NCI-H2227 (cell line): Measurements from ENCODE around the gene LLGL1.

ENCODE experiments used
- DNase-seq: peaks from one replicate; lab custom pipeline; 2025; ENCODE audit not compliant: unreplicated experiment; lab: John Stamatoyannopoulos, UW

The LLGL1 gene

DNA sequence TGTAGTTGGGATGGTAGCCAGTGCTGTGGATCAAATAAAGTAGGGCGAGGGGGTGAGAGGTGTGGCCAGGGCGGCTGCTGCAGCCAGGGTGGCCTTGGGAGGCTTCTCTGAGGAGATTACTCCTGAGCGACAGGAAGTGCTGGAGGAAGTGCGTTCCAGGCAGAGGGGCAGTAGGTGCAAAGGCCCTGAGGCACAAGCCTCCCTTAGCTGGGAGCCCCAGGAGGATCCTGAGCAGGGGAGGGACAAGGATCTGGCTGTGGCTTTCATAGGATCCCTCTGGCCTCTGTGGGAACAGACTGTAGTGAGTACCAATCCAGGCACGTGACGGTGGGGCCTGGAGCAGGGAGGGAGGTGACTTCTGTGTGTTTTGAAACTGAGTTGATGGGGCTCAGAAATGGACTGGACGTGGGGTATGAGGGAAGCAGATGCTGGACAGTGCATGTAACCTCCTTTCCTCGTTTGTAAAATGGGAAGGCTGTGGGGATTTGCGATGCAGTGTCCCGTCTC, 2.8 kb downstream of the LLGL1 start:
- no peak for DNase-seq

DNA sequence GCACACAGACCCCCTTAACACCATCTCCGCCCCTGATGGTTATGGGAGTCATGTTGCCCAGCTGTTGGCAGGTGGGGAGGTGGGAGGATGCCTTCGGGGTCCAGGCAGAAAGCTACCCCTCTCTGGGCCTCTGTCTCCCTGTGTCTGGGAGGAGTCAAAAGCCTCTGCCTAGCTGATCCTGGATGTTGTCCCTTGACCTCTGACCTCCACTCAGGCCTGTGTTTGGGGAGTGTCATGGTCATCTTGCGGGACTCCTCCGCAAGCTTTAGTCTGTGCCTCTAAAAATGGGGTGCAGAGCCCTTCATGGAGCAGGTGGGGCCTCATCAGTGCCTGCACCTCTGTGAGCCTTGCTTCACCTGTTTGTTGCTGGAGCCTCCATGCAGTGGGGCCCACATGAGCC, 3.8 kb downstream of the LLGL1 start:
- no peak for DNase-seq

DNA sequence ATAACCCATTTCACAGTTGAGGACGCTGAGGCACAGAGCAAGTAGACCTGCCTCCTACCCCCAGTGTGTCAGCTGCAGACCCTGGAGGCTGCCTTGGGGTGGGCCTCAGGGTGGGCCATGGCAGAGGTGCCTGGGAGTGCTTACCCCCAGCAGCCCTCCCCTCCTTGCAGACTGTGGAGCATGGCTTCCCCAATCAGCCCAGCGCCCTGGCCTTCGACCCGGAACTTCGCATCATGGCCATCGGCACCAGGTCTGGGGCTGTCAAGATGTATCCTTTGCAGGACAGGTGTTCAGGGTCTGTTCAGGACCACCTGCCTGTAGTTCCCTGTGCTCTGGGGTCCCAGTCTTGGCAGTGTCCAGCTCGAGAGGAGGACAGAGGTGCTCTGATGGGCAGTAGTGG, 4.3 kb downstream of the LLGL1 start:
- no peak for DNase-seq

- DNase-seq = no peak
These were observed 5.1 kb downstream of the LLGL1 start for GRCh38 chr17:18230288-18231141.

DNA sequence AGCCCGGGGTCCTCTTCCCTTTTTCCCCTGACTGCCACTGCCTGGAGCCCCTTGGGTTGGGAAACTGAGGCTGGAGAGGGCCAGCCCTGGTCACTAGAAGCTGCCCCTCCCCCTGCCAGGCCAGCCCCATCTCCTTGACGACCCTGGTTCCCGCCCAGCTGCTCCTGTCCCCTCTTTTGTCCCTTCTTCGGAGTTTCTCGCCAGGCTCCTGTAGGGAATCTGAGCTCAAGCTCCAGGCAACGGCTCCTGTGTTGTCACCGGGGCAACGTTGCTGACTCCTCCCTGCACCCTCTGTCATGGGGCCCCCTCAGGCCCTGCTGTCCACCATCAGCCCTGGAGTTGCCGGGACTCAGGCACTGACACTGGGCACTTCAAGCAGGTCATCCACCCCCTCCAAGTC, 5.7 kb downstream of the LLGL1 start:
- no peak for DNase-seq

- DNase-seq = no peak
These were observed 8.5 kb downstream of the LLGL1 start for GRCh38 chr17:18233803-18234518.

DNA sequence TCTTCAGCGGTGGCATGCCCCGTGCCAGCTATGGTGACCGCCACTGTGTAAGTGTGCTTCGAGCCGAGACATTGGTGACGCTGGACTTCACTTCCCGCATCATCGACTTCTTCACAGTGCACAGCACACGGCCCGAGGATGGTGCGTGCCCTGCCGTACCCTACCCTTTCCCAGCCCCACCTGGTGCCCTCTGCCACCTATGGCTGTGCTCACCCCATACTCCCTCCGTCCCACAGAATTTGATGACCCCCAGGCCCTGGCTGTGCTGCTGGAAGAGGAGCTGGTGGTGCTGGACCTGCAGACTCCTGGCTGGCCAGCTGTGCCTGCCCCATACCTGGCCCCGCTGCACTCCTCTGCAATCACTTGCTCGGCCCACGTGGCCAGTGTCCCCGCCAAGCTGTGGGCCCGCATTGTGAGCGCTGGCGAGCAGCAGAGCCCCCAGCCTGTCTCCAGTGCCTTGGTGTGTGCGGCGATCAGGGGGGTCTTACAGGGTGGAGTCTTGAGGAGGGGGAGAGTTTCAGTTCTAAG, 9.5 kb downstream of the LLGL1 start:
- no peak for DNase-seq

- no peak for DNase-seq
These were observed 10.4 kb downstream of the LLGL1 start for GRCh38 chr17:18235743-18236256.

DNA sequence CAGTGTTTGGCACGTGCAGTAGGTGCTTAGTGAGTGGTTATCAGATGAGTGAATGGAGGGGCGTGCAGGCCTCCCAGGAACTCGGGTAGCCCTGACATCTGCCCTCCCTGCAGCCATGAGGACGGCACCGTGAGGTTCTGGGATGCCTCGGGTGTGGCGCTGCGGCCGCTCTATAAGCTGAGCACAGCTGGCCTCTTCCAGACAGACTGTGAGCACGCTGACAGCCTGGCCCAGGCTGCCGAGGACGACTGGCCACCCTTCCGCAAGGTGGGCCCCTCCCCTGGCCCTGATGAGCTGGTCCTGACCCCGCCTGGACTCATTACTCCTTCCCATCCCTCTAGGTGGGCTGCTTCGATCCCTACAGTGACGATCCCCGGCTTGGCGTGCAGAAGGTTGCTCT, 11.1 kb downstream of the LLGL1 start:
- no peak for DNase-seq

- DNase-seq = no peak
These were observed 12.0 kb downstream of the LLGL1 start for GRCh38 chr17:18237461-18237860.

DNA sequence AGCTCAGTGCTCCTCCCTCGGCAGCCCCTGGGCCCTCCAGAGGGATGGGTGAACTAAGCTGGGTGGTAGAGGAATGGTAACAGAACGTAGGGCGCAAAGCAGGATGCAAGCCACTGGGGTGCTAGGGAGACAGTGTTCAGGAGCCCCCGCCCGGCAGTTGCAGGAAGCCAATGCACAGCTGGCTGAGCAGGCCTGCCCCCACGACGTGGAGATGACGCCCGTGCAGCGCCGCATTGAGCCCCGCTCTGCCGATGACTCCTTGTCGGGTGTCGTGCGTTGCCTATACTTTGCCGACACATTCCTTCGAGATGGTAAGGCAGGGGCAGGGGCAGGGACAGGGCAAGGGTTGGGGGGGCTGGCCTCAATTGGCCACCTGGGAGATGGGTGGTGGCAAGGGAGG, 12.9 kb downstream of the LLGL1 start:
- DNase-seq = no peak

DNA sequence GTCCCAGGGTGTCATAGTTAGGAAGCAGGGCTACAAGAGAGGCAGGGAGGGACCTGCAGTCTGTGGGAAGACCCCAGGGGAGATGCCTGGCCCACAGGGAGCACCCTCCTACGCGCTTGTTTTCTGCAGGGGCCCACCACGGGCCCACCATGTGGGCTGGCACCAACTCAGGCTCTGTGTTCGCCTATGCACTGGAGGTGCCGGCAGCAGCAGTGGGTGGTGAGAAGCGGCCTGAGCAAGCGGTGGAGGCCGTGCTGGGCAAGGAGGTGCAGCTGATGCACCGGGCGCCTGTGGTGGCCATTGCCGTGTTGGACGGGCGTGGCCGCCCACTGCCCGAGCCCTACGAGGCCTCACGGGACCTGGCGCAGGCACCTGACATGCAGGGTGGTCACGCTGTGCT, 15.0 kb downstream of the LLGL1 start:
- no peak for DNase-seq

DNA sequence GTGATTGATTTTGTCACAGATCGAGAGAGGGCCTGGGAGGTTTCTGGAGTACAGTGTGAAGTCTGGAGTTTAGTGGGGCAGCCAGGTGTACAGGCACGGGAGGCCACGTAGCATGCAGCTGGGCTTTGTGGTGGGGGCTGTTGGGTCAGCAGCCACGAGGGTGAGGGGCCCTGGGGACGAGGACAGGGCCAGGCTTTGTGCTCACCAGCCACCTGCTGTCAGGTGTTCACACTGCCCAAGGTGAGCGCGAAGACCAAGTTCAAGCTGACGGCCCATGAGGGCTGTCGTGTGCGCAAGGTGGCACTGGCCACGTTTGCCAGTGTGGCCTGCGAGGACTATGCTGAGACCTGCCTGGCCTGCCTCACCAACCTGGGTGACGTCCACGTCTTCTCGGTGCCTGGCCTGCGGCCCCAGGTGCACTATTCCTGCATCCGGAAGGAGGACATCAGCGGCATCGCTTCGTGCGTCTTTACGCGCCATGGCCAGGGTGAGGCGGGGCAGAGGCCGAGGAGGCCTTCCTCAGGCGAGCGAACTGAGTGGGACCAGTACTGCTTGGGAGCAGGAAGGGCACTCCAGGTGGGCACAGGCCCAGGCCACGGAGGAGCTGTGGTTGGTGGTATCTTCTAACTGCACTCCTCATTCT, 15.9 kb downstream of the LLGL1 start:
- no peak for DNase-seq

DNA sequence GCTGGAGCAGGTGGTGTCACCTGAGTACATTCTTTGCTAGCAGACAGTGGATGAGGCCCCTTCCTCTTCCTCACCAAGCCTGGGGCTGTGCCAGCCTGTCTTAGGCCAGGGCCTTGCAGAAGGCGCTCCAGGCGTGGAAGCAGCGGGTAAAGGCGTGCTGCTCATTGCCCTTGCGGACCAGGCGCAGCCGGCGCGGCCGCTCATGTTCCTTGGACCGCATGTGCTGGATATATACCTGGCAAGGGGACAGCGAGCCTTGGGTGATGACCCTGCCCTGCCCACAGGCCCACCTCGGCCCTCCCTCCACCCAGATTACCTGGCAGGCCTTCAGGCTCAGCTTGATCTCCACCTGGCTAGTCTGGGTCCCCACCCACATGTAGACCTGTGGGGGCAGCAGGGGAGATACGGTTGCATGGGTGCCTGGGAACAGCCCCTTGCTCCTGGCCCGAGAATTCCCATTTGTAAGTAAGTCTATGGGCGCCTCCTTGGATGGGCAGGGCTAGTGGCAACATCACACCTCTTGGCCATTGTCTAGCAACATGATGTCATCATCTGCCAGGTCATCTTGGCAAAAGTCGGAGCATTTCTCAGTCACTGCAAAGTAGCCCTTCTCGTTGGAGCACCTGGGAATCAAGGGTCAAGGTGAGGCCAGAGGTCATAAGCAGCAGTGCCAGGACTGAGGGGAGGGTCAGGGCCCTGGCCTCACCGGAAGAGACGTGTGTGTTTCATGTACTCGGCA, 19.8 kb downstream of the LLGL1 start:
- no peak for DNase-seq

GRCh38 chr17:18246109-18246725, 20.8 kb downstream of the LLGL1 start:
- no peak for DNase-seq

- DNase-seq = peak; percentile 19
These were observed 21.6 kb downstream of the LLGL1 start for GRCh38 chr17:18246880-18247612.

GRCh38 chr17:18247613-18248001, 22.2 kb downstream of the LLGL1 start:
- no peak for DNase-seq

GRCh38 chr17:18248300-18248731, 22.9 kb downstream of the LLGL1 start:
- DNase-seq = peak; percentile 69

- DNase-seq = no peak
These were observed 23.4 kb downstream of the LLGL1 start for GRCh38 chr17:18248811-18249210.
